ELF-1 (cell line): Measurements from ENCODE around the gene PBX1.

Experiments used
- DNase-seq: peaks from one replicate; pipeline ENCODE4 v3.0.0-alpha.2; 2016; ENCODE audit warnings: low read depth, low spot score

The PBX1 gene

DNA sequence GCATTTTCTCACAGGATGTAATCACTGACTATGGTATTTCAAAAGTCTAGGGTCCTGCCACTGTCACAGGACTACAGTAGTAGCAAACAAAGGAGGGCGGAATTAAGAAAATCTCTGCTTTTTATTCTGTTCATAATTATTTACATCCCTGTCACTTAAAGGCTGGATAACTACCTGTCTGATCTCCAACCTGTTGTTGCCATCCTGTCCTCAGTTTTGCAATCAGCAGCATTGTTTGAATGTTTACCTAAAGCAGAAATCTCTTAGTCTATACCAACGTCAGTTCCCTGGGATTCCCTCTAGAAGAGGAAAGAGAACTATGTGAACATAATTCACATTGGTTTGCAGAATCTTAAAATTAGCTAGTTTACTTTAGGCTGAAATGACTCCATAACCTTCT lies 218.5 kb downstream of the PBX1 start:
- DNase-seq = no peak

DNA sequence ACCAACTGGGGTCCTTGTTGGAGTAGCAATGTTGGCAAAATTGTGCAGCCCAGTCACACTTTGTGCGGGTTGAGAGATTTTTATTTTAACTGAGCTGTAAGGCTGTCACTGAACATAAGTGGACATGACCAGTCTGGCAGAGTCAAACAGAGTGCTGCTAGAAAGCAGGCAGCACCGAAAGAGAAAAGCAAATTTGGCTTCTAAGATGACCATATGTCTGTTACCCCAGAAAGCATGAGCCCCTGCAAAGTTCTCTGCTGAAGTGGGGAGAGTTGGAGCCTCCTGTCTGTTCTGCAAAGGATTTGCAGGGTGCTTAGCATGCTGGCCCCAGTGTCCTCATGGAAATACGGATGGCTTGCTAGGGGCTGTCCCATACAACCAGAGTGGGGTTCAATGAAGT lies 220.4 kb downstream of the PBX1 start:
- no peak for DNase-seq

DNA sequence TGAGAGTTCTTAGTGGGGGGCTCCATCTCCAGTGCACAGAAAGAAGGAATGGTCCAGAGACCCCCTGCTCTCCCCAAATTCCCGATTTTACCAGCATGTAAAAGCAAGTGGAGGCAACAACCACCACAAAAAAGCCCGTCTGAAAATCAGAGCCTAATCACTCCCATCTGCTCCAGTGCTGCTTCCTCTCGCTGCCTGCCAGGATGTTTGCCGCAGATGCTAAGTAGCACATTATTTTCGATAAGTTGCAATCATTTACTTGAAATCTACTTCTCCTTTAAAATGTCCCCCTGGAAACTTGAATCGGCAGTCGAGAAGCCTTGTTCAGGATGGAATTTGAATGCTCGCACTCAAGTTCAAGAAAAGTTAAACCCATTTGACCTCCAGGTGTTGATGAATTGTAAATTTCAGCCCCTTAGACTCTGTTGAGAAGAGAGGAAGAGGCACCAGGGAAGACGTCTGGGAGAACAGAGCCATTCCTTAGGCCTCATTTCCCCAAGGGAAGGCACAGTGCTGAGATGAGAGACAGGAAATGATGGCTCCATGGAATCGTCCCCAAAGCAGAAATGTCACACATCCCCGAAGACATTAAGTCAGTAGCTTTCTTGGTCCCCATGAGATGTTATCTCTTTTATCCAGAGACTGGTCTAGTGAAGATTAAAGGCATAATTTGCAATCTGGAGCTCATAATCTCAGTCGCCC lies 221.3 kb downstream of the PBX1 start:
- DNase-seq = no peak

DNA sequence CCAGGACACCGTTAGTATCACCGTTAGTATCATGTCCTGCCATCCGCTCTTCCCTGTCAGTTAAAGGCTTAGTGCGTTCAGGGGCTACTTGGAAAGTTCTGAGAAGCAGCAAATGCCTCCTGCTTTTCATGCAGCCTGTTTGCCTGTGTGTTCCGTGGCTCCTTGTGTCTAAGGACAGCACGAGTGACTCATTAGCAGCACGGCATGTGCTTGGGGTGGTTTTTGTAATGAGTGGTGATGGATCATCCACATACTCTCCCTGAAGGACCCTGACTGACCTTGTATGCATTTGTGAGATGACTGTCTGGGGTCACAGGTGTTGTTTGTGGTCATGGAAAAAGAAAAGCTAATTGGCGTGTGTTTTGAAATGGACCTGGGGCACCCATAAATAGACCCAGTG lies 221.9 kb downstream of the PBX1 start:
- DNase-seq = no peak

DNA sequence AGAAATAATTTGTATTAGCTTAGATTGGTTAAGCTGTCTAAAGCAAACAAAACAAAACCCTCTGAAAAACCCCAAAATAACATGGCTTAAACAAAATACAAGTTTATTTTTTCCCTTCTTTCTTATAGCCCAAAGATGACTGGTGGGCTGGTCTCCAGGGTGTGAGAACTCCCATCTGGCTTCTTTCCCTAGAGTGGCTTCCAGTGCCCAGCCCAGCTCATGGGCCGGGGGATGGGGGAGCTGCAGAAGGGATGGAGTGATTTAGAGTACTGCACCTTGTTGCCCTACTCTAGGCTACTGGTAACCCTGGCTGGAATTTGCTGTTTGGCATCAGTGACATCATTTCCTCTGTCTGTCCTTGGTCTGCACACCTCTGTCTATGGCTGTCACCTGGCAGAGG lies 223.0 kb downstream of the PBX1 start:
- no peak for DNase-seq

DNA sequence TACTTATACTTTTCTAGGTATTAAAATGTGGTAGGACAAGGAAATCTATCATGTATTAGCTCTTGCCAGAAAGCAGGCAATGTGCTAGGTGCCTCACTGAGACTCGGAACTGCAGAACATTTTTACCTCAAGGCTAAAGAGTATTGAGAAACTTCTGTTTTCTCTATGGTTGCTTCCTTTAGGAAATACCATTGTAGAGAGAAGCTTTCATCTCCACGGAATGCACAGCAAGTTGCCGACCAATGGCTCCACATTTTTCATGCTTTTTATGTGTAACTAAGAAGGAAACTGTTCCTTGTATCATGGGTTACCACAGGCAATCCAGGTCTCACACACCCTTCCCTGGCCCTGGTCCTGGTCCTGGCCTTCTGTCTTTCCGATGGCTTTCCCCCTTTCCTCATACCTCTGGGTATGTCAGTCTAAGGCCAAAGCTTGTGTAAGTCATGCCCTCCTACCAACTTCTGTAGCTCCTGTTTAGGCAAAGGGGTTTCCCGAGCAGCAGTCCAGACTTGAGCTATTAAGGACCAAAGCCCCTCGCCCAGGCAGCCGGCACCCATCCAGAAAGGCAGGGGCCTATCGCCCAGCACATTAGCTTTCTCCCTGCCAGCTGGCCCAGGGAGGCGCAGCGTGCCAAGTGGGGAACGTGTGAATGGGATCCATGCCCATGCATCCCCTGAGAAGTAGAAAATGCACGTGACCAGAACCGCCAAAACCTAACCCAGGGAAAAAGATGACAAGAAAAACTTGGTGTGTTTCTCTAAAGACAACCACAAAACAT lies 225.0 kb downstream of the PBX1 start:
- no peak for DNase-seq

DNA sequence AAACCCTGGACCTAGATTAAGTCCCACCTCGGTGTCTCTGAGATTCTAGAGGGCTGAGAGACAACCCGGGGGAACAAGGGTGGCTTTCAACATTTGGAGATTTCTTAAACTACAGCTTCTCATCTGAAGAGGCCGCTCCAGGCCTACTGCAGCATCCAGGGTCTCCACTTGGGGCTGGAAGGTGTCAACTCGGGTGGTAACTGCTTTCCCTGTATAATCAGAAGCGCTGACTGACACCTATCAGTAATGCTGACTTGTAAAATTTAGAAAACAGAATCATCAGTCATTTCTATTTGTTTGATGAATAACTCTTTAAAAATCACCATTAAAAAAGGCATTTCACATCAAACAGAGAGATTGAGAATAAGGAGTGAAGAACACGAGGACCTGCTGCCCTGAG lies 226.0 kb downstream of the PBX1 start:
- DNase-seq = no peak

DNA sequence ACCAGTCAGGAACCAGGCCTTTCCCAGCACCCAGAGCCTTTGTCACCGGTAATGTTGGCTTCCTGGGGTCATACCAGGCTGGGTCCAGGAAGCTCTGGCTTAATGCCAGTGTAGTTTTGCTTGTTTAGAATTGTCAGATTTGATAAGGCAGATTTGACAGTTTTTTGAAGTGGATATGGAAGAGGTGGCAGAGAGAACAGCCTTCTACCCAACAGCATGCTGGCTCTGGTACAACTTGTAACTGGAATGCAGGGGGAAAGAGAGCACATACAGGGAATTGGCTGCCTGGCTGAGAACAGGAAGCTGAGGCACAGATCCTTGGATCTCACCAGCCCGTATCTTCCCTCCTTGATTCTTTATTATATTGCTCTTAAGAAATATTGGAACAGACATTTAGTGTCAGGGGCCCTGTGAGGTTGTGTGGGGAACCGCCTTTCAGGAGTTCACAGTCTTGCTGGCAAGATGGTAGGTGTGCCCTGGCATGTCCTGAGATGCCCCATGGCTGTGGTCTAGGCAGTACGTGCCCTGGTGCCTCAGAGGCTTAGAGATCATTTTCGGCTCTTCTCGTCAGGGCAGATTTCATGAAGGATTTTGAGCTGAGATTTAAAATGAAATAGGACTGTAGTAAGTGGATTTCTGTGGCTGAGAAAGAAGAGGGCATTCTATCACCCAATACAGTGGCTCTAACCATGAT lies 227.0 kb downstream of the PBX1 start:
- no peak for DNase-seq

DNA sequence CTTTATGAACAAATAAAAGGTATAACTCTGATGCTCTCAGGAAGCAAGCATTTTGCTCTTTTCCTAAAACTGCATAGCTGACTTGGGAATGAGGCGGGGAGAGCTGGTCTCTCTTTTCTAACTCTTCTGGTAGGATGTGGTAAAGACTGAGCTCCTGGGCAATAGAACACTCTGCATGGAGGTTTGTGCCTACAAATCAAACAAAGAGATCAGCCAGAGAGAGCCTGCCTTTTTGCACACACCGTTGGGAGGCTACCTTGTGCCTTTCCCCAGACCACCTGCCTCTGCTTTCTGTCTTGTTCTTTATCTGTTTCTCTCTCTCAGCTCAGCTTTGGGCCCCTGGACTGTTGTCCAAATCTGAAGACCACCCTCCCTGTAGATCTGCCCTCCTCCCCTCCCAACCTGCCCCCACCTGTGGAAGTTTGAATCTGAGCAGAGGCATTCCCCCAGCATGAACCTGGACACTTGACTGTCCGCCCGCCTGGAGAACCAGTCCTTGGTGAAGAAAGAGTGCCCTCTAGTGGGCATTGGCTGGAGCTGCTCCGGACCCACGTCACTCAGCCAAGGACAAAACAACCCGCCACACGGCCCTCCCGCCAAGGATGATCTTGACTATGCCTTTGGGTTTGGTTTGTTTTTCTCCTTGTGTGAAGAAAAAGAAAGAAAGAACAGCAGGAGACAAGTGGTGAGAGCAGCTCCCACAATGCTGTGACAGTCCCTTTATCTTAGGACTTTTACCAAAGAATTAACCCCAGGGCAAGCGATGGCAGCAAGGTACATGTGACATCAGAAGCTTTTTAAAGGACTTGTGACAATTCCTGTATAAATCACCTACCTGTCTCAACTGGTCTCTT lies 228.2 kb downstream of the PBX1 start:
- peak; percentile 95 for DNase-seq

DNA sequence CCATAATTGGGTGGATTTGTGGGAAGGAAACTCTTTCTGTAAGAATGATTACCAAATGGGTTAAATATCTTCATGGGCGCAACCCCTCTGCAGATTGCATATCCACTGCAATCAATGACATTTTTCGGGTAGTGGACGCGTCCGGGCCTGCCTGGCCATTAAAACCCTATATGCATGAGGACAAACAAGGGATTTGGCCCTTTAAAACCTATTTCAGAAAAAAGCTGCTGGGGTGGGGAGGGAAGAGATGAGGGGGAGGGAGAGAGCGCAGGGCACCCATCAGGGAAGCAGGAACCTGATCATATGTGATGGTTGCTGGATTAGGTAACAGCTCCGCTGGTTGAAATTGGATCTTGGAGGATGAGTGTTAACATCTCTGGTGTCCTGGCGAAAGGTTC lies 228.8 kb downstream of the PBX1 start:
- no peak for DNase-seq

DNA sequence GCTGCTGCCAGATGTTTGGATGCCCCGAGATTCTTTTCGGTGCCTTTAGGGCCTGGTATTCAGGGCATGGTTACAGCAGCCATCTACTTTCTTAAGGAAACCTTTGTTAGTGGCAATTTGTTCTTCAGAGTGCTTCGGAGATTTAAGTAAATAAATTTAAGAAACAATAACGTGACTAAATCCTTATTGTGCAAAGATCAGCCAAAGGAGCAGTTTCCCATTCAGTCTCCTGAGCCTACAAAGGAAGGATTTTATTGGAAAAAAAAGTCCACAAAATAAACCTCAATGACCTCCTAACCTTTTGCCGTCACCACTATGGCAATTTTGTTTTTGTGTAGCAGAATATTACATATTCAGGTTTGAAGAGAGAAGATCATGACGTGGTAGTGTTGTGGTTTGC lies 231.1 kb downstream of the PBX1 start:
- no peak for DNase-seq

DNA sequence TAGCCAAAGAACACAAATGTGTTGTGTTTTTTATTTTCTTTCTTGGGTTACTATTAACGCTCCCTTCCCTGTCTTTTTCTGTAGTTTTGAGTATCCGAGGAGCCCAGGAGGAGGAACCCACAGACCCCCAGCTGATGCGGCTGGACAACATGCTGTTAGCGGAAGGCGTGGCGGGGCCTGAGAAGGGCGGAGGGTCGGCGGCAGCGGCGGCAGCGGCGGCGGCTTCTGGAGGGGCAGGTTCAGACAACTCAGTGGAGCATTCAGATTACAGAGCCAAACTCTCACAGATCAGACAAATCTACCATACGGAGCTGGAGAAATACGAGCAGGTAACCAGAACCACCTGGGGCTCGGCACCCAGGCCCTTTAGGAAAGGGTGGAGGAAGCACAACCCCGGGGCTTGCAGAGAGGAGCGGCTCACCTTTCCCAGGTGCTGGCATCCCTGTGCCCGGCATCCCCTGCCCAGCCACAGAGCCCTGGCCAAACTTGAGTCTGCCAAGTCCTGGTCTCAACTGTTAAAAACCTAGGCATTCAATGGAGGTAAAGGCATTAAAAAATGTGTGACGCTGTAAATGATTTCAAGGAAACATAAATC lies 233.5 kb downstream of the PBX1 start:
- peak; percentile 38 for DNase-seq

DNA sequence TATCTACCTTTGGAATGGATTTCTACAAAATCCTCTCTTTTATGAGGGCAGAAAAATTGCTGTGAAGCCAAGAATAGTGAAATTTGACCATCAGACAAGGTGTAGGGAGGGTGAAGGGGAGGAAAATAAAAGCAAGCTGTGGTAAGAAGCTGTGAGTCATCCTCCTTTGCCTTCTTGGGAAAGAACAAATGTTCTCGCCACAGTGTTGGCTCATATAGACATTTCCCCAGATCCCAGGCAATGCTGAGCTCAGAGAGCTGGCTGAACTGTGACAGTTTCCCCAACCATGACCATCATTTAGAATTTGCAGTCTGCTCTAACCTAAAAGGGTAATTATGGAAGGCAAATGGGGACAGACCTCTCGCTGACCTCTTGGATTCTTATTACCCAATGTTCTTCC lies 235.4 kb downstream of the PBX1 start:
- DNase-seq = no peak

DNA sequence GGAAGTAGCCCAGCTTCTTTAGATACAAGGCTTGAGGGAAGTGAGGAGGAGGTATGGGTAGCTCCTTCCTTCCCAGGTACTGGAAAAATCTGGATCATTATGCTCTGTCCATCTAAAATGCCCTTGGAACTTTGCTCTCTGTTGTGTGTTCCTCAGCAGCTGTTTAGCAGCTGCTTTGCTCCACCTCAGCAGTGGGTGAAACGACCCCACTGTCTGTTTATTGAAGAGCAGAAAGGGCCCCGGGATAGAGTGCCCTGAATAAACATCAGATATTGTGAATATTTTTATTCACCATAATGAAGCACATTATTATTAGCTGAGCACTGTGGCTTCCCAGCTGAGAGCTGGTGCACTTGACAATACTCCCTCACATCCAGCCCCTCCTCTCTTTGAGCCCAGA lies 237.9 kb downstream of the PBX1 start:
- DNase-seq = no peak

DNA sequence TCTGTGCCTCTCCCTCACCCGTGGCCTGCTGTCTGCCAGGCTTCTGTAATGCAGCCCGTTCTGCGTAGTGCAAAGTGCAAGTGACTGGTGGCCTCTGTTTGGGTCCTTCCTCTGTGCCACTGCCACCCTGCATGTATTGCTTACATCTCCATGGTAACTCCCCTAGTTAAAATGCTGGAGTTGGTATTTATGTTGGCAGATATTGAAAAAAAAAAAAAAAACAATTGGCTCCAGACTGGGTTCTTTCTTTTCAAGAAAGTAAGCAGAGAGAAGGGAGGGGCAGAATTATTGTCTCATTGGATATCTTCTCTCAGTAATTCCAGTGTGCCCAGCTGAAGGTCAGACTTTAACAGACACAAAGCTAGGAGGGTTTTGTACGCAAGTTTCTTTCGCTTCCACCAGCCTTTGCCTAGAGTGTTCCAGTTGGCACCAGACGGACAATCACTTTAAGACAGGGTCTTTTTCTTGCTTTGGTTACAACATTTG lies 242.3 kb downstream of the PBX1 start:
- no peak for DNase-seq

DNA sequence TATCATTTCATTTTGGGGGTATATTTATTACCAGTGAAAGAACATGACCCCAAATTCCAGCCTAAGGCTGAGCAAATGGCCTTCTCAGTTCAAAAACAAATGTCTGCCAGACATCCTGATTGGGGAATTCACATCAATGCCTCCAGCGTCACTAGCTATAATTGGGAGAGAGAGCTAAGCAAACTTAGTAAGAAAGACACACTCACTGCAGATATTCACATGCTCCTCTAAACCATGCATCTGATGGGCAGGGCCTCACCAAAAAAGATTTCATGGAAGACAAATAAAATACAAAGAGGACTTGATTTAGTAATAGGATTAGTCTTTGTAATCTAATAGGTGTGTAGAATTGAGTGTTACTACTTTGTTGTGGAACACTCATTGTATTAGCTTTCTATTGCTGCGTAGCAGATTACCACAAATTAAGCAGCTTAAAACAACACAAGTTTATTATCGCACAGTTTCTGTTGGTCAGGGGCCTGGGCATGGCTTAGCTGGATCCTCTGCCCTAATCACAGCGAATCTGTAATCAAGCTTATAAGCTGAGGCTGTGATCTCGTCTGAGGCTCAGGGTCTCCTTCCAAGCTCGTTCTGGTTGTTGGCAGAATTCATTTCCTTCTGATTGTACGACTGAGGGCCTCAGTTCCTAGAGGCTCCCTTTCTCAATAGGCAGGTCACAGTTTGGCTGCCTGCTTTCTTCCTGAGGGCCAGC lies 243.0 kb downstream of the PBX1 start:
- DNase-seq = no peak

DNA sequence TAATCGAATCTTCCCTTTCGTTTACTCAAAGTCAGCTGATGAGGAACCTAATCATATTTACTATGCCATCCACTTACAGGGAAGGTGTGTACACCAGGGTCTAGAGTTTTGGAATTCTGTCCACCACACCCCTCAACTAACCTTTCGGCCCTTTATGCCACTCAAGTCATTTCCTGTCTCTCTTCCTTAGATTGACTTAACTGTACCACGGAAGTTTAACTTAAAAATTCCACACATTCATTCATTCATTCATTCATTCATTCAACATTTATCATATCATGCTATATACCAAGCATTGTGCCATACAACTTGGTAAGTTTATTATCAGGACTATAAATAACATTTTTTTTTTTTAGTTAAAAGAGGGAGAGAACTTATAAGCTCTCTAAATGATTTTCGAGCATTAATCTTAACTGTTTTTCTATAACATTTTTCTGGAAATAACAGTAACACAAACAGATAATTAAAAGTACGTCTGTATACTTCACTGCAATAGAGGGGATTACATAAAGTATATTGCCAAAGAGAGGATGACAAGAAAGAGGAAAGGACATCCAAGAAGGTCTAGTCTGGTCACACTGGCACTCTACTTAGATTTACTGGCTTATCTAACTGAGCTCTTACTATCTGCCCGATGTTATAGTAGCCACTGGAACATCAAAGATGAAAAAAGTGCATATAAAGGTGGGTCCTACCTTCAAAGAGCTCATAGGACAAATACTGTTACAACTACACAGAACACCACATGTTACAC lies 243.7 kb downstream of the PBX1 start:
- no peak for DNase-seq

DNA sequence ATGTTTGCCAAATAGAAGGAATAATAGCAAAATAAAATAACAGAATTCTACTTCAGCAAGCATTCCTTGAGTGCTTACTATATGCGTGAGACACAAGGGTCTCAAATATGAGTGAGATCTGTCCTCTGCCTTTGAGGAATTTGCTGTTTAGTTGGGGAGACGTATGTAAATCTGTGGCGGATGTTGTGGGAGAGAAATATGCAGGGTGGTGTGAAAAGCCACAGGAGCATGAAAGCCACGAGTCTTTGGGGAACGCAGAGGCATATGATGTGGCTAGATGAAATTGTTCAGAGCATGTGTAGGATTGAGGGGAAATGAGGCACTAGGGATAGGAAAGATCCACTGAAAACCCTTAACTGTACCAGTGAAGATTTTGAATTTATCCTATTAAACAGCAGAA lies 244.4 kb downstream of the PBX1 start:
- no peak for DNase-seq

DNA sequence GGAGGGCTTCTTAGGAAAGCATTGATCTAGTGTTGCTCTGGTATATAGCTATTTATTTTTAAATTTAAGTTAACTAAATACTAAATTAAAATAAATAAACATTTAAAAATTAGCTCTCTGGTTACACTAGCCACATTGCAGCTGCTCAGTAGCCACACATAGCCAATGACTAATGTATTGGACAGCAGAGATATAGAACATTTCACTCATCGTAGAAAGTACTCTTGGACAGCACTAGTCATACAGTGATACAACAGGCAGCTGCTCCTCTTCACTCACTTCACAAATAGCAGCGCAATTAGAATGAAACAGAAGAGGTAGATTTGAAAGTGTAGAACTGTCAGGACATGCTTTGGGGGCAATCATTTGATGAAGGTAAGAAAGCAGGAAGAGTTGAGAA lies 245.4 kb downstream of the PBX1 start:
- DNase-seq = no peak

DNA sequence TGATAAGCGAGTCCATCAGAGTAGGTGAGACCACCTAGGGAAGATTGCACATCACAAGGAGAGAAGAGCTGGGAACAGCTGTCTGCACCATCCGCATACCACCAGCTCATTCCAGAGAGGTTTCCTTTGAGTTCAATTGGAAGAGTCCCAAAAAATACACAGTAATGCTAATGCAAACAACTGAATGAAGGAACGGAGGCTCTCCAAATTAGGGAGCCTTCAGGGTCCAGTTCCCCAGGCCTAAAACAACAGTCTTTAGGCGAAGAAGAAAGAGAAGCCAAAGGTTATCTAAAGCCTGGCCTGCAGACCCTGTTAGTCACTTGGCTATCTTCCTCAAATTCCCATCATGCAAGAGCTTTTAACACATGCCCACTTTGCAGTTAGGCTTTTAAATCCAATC lies 246.4 kb downstream of the PBX1 start:
- peak; percentile 30 for DNase-seq
